Measurements from ENCODE around the gene WWP2.
"Not testable (repeated sequence)": the region's sequence is repeated elsewhere in the genome, so short reads cannot be mapped to it uniquely, and the experiment has no call there.

Gene WWP2

GRCh38 chr16:69830146-69830533 is 68.0 kb downstream of the WWP2 start:
- DNase-seq (ENCODE audit: low read depth in 2 of 3, low spot score in 1 of 3): no peak

GRCh38 chr16:69830534-69831211 is 68.5 kb downstream of the WWP2 start:
- DNase-seq (ENCODE audit: low read depth in 2 of 3, low spot score in 1 of 3): no peak

DNA sequence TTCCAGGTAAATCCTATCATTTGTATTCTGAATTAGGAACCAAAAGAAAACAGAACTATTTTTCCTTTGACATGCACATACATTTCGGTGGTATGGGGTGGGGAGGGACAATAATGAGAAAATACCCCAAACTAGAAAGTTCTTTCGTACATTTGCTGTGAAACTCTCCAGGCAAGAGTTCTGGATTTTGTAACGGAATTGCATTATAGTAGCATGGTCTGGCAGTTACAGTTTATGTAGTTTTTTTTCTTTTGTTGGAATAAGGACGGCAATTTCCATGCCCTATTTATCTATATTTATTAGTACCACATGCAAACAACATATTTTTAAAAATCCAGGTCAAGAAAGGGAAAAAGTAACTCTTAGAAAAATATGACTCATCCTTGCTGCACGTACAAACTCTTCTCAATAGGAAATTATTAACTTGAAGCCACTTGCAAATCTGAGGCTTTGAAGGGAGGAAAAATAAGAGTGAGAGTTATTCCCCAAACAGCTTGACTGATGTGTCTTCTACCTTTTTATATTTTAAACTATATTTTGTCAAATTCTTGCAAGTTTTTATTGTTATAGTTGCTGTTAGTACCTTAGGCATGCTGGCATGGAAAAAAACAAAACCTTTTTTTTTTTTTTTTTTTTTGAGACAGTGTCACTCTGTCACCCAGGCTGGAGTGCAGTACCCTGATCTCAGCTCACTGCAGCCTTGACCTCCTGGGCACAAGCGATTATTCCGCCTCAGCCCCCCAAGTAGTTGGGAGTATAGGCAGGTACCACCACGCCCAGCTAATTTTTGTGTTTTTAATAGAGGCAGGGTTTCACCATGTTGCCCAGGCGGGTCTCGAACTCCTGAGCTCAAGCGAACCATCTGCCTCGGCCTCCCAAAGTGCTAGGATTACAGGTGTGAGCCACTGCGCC is 69.3 kb downstream of the WWP2 start:
- no peak for DNase-seq (ENCODE audit: low read depth in 2 of 3, low spot score in 1 of 3)

DNA sequence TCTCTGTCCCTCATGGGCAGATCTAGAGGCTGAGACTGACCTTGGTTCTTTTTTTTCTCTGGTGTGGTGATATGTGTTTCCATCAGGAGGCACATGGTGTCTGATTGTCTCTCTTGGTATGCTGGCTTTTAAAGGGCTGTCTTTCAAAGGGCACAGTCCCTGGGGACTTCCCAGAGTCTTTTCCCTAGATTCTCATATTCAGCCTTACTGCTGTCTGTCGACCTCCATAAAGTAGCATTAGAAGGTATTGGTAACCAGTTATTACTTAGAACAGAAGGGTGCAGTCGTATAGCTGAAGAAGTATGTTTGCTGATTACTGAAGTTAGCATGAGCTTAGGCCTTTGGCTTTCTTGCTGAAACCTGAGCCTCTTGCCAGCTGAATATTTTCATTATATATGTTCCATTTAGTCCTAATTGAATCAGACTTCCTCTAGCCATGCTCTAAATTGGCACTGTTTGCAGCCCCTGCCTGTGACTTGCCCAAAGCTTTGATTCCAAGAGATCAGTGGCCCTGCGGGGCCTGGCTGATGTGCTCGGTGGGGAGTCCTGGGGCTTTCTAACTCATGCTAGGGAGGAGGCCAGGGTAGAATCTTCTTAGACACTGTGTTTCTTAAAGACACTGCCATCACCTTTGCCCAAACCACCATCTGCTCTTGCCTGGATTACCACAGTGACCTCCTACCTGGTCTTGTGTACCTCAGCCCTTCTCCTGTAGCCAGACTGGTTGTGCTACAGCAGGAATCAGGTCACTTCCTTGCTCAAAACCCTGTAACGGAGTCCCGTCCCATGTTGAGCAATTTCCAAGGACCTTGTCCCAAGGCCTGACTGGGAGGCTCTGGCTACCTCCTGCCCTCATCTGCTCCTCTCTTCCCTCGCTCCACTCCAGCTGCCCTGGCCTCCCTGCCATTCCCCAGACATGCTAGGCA is 71.5 kb downstream of the WWP2 start:
- no peak for DNase-seq (ENCODE audit: low read depth in 2 of 3, low spot score in 1 of 3)

DNA sequence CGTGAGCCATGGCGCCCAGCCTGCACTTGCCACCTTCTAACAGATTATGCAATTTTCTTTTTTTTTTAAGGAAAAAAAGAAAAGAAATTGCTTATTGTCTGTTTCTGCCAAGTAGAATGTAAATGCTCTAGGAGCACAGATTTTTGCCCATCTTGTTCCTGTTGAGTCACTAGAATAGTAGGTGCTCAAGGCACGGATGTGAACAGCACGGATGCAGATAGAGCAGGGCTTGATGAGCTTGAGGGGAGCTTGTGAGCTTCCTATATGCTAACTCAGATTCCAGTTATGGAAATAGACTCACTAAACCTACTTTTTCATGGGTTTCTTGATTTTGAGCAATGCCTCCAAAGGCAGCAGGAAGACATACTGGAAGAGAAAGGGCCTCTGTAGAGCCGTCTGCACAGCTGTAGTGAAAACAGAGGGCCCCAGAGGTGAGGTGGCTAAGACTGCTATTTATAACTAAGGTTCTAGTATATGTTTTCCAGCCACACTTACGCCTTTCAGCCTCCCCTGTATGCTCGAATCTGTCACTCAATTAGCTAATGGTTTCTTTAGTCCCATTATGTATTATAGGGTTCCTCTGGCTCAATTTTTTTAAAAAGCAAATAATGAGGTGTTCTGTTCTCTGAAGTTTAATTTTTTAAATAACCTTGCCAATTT is 72.8 kb downstream of the WWP2 start:
- no peak for DNase-seq (ENCODE audit: low read depth in 2 of 3, low spot score in 1 of 3)

DNA sequence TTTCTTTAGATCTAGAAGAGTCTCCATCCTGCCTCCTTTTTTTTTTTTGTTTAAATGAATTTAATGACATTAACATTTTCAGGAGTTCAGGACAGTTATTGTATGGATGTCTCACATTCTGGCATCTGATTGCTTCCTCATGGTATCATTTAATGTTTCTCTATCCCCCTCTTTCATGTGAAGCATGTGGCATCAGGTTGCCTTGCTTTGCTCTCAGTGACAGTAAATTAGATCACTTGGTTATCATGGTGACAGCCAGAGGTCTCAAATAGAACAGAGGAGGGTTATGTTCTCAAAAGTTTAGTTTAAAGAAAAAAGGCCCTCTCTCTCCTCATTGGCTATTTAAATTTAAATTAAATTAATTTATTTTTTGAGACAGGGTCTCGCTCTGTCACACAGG is 74.1 kb downstream of the WWP2 start:
- no peak for DNase-seq (ENCODE audit: low read depth in 2 of 3, low spot score in 1 of 3)

- DNase-seq (ENCODE audit: low read depth in 2 of 3, low spot score in 1 of 3): no peak
These were observed 75.2 kb downstream of the WWP2 start for GRCh38 chr16:69837380-69837779.

GRCh38 chr16:69838489-69838888 is 76.4 kb downstream of the WWP2 start:
- no peak for DNase-seq (ENCODE audit: low read depth in 2 of 3, low spot score in 1 of 3)

DNA sequence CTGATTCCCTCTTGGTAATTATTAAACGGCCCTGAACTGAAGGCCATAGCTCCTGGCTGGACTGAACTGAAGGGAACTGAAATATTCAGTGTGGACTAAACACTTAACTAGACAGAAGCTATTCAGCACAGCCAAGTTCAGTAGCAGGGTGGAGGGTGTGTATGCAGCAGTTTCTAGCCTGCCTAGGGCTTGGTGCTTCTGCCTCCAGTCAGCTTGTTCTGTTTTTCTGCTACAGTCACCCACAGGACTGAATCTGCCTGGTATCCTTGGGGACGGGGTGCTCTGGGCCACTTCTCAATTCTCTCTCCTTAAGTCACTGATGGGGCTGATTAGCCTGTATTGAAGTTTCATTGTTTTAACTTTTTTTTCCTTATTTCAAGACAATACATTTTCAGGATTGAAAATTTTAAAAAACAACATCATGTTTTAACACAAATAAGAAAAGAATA is 77.1 kb downstream of the WWP2 start:
- no peak for DNase-seq (ENCODE audit: low read depth in 2 of 3, low spot score in 1 of 3)

- no peak for DNase-seq (ENCODE audit: low read depth in 2 of 3, low spot score in 1 of 3)
These were observed 77.8 kb downstream of the WWP2 start for GRCh38 chr16:69839798-69840409.

DNA sequence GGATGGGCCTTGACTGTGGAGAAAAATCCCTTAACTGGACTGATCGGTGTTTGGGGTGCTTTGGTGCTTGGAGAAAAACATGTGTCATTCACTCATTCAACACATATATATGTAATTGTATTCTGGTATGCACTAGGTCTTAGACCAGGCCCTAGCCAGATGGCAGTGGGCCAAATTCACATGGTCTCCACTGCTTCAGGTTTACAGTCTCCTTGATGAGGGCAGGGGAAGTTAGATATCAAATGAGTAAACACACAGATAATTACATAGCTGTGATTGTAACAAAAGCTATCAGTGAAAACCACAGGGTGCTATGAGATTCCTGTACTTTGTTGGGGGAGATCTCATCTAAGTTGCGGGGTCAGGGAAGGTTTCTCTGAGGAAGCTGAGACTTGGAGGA is 78.8 kb downstream of the WWP2 start:
- DNase-seq (ENCODE audit: low read depth in 2 of 3, low spot score in 1 of 3): no peak

GRCh38 chr16:69844441-69844840 is 82.3 kb downstream of the WWP2 start:
- no peak for DNase-seq (ENCODE audit: low read depth in 2 of 3, low spot score in 1 of 3)

DNA sequence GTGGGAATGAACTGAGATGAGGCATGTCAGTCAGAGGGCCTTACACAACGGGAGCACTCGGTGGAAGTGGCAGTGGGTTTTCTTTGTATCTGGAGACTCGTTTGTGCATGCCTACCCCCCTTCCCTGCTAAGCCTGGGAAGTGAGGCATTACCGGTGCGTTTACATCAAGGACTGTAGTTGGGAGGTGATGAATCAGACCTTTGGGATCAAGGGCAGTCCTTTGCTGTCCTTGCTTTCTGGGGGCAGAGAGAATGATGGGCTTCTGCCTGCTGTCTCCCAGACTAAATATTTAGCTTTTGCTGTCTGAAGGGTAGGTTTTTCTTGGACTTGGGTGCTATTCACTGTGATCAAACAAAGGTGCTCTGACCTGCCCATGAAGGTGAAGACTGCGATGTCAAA is 83.0 kb downstream of the WWP2 start:
- no peak for DNase-seq (ENCODE audit: low read depth in 2 of 3, low spot score in 1 of 3)

DNA sequence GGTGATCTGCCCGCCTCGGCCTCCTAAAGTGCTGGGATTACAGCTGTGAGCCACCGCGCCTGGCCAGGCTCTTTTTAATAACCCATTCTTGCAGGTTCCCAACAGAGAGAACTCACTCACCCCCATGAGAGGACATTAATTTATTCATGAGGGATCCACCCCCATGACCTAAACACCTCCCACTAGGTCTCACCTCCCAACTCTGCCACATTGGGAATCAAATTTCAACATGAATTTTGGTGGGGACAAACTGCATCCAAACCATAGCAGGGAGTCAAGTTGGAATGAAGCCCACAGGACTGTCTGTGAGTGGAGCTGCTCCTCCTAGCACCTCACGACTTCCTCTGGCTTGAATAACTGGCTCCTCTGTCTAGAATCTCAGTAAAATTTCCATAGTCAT is 85.5 kb downstream of the WWP2 start:
- DNase-seq (ENCODE audit: low read depth in 2 of 3, low spot score in 1 of 3): no peak

- DNase-seq (ENCODE audit: low read depth in 2 of 3, low spot score in 1 of 3): no peak
These were observed 86.8 kb downstream of the WWP2 start for GRCh38 chr16:69848637-69849545.

DNA sequence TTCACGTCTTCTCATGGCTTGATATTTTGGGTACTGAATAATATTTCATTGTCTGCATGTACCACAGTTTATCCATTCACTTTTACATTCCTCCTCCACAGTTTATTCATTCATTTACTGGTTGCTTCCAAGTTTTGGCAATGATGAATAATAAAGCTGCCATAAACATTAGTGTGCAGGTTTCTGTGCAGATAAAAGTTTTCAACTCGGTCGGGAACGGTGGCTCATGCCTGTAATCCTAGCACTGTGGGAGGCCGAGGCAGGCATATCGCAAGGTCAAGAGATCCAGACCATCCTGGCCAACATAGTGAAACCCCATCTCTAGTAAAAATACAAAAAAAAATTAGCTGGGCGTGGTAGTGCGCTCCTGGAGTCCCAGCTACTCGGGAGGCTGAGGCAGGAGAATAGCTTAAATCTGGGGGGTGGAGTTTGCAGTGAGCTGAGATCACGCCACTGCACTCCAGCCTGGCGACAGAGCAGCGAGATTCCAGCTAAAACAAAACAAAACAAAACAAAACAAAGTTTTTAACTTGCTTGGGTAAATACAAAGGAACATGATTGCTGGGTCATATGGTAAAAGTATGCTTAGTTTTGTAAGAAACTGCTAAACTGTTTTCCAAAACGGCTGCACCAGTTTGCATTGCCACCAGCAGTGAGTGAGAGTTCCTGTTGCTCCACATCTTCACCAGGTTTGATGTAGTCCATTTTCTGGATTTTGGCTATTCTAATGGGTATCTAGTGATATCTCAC is 89.5 kb downstream of the WWP2 start:
- no peak for DNase-seq (ENCODE audit: low read depth in 2 of 3, low spot score in 1 of 3)

- DNase-seq (ENCODE audit: low read depth in 2 of 3, low spot score in 1 of 3): no peak
These were observed 90.7 kb downstream of the WWP2 start for GRCh38 chr16:69852815-69853214.

DNA sequence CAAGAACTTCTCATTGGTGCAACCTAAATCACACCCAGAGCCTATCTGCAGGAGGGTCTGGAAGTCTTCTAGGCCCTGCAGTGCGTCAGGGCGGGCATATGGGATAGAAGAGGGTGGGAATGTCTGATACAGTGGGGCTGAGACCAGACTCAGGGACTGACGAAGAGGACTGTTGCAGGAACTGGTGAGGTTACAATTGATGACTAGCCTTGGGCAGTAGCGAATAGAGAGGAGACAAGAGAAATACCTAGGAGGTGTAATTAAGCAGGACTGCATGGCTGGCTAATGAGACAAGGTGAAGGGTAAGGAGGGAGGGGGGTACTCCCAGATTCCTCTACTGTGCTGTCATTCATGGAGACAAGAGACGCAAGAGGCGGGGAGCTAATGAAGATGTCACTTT is 91.3 kb downstream of the WWP2 start:
- no peak for DNase-seq (ENCODE audit: low read depth in 2 of 3, low spot score in 1 of 3)

DNA sequence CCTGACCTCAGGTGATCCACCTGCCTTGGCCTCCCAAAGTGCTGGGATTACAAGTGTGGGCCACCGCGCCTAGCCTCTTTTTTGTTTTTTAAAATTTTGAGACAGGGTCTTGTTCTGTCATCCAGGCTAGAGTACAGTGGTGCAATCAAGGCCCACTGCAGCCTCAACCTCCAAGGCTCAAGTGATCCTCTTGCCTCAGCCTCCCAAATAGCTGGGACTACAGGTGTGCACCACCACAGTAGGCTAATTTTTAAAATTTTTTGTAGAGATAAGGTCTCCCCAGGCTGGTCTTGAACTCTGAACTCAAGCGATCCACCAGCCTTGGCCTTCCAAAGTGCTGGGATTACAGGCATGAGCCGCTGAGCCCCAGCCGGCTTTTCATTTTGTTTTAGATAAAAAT is 92.6 kb downstream of the WWP2 start:
- not testable (repeated sequence) for DNase-seq (ENCODE audit: low read depth in 2 of 3, low spot score in 1 of 3)
